ENCODE results near the gene ITSN2.

DNA sequence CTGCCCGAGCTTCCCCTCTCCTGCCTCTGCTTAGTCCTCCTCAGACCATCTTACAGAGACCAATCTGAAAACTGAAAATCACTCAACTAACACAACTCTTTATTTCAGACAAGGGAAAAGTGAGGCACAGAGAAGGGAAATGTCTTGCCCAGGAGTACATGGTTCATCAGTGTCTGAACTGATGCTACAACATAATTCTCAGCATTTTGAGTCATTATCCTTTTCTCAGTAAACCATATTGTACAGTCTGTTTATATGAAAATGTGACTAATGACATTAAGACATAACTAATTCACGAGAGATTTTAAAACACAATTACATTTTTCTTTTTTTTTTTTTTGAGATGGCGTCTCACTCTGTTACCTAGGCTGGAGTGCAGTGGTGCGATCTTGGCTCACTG lies 62.7 kb downstream of the ITSN2 start:
- TF ChIP-seq, protein P1, sequence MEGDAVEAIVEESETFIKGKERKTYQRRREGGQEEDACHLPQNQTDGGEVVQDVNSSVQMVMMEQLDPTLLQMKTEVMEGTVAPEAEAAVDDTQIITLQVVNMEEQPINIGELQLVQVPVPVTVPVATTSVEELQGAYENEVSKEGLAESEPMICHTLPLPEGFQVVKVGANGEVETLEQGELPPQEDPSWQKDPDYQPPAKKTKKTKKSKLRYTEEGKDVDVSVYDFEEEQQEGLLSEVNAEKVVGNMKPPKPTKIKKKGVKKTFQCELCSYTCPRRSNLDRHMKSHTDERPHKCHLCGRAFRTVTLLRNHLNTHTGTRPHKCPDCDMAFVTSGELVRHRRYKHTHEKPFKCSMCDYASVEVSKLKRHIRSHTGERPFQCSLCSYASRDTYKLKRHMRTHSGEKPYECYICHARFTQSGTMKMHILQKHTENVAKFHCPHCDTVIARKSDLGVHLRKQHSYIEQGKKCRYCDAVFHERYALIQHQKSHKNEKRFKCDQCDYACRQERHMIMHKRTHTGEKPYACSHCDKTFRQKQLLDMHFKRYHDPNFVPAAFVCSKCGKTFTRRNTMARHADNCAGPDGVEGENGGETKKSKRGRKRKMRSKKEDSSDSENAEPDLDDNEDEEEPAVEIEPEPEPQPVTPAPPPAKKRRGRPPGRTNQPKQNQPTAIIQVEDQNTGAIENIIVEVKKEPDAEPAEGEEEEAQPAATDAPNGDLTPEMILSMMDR (IDR thresholded peaks at IDR 0.05): no peak
- no peak for TF ChIP-seq EZH2phosphoT487 (IDR thresholded peaks at IDR 0.05)
- no peak for TF ChIP-seq EZH2 (IDR thresholded peaks at IDR 0.05)

All from neural progenitor cell (in vitro differentiated cells).